SKM-1 treated with dmso at 0.1 percent for 144 hours (cell line): ENCODE data around the gene DCUN1D3.
"Not testable (repeated sequence)": the region's sequence is repeated elsewhere in the genome, so short reads cannot be mapped to it uniquely, and the experiment has no call there.

Source experiments
- DNase-seq: peaks from one replicate; lab custom pipeline; 2025; ENCODE audit not compliant: unreplicated experiment; lab: John Stamatoyannopoulos, UW

The DCUN1D3 gene

DNA sequence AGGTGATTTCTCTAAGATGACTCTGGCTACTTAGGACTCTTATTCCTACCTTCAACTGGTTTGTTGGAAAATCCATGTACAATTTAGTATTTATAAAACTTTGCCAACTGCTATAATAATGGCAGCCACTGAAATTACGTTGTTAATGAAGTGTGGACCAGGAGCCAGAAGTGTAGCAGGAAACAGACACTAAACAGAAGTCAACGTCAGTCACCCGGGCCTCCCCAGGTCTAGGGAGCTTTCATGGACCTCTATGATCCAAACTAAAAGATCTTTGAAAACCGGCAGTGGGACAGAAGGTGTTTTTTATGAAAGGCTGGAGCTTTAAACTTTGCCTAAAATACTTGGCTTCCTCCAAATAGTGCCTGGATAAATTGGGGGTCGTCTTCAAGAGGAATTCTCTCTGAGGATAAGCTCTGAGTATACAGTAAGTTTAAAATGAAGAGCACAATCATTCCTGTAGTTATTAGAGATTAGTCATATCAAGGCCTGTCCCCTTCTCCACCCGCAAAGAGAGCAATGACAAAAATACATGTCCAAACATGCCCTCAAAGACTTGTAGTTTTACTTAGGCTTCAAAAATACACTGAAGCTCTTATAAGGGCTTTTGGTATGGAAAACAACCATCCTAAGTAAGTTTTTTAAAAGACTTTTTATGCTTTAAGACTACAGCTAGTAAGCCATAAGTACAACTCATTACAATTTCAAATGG, 34.6 kb downstream of the DCUN1D3 start:
- DNase-seq: no peak

DNA sequence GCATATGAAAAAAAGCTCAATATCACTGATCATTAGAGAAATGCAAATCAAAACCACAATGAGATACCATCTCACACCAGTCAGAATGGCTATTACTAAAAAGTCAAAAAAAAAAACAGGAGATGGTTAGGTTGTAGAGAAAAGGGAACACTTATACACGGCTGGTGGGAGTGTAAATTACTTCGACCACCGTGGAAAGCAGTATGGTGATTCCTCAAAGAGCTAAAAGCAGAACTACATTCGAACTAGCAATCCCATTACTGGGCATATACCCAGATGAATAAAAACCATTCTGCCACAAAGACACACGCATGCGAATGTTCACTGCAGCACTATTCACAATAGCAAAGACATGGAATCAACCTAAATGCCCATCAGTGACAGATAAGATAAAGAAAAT, 35.8 kb downstream of the DCUN1D3 start:
- DNase-seq: not testable (repeated sequence)

GRCh38 chr16:20862162-20862960, 37.8 kb downstream of the DCUN1D3 start:
- DNase-seq: no peak

DNA sequence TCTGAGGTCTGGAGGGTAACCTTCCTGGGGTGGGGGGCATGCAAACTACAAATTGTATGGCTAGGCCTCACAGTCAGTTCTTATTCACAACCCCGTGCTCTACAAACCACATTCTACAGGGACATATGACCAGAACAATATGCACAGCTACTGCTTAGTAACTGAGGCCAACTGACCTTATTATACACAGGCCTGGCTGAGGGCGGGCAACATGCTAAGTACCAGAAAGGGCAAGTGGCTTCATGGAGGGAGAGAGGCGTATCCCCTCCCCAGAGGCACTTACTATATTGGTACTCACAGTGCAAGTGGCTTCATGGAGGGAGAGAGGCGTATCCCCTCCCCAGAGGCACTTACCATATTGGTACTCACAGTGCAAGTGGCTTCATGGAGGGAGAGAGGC, 39.2 kb downstream of the DCUN1D3 start:
- DNase-seq: not testable (repeated sequence)

- DNase-seq: no peak
Observed at GRCh38 chr16:20860361-20860760, 39.8 kb downstream of the DCUN1D3 start.

GRCh38 chr16:20859699-20860098, 40.5 kb downstream of the DCUN1D3 start:
- DNase-seq: no peak

DNA sequence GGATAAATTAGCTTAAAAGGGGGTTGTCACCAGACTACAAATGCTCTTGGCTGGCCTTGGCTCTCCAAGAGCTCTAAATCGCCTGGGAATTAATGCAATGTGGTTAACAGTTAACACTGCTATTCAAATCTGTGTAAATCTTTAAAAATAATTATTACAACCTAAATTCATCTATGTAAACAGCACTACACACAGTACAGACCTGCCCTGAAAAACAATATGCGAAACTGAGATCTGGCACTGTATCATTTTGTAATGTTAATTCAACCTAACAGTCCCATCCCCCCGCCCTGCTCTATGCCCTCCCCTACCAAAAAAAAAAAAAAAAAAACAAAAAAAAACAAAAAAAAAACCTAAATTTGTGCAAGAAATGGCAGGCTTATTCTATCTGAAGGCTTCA, 40.9 kb downstream of the DCUN1D3 start:
- no peak for DNase-seq

GRCh38 chr16:20857281-20857680, 42.9 kb downstream of the DCUN1D3 start:
- DNase-seq: no peak

DNA sequence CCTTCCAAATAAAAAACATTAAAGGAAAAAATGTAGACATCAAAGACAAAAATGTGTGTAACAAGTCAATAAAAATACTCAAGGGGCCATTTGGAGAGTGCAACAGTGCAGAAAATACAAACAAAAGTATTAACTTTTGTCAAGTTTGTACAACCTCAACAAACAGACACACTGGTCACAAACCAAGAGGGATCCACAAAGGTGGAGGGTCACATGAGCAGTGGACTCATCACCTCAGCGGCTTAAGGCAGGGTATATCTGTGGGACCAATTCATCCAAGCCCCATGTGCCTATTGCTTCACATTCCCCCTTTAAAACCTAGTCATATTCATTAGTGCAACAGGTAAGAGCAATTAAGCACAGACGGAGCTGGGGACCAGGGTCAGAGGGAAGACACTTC, 45.2 kb downstream of the DCUN1D3 start:
- no peak for DNase-seq

DNA sequence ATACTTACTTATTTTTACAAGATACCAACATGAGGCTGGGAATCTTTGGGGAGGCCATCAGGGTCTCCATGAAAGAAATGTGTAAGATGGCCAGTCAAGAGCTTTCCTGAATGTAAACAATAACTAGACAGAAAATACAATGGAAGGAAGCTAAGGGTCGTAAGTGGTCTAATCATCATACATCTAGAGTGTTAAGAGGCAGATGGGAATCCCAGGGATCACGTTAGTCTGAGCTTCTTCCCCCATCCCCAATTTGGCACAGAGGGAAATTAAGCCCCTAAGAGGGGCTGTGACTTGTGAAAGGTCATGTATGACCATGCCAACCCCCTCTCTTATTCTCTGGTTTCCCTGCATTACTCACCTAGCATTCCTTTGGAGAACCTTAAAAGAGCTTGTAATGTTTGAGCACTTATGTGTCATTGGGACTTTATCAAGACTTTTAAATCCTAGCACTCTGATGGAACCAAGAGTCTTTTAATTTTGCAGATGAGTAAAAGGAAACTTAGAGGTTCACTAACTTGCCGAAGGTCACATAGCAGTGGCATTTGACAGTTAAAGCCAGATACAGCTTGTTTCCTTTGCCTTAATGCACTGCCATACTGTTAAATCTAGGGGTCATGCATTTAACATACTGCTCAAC, 46.1 kb downstream of the DCUN1D3 start:
- no peak for DNase-seq

- DNase-seq: no peak
Observed at GRCh38 chr16:20853143-20853542, 47.0 kb downstream of the DCUN1D3 start.

GRCh38 chr16:20851601-20852000, 48.6 kb downstream of the DCUN1D3 start:
- DNase-seq: no peak

GRCh38 chr16:20850981-20851380, 49.2 kb downstream of the DCUN1D3 start:
- DNase-seq: no peak

- peak; percentile 67 for DNase-seq
Observed at GRCh38 chr16:20849589-20850390, 50.4 kb downstream of the DCUN1D3 start.

DNA sequence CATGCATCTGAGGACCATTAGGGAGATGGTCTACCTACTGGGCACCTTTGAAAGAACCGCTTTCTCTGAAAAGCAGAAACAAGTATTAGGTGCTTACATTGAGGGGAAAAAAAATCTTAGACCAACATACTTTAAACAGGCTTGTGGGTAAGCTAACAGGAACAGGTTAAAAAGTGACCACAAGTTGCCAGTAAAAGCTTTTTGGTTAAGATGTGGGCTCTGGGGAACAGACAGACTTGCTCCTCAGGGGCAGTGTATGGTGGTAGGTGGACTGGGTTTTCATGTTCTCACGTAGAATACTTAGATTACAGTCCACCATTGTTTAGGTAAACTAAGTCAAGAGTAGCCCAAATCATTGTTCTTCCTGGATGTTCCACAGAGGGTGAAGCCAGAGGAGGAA, 52.6 kb downstream of the DCUN1D3 start:
- DNase-seq: no peak

- no peak for DNase-seq
Observed at GRCh38 chr16:20846551-20846950, 53.6 kb downstream of the DCUN1D3 start.

- DNase-seq: no peak
Observed at GRCh38 chr16:20846030-20846429, 54.1 kb downstream of the DCUN1D3 start.

DNA sequence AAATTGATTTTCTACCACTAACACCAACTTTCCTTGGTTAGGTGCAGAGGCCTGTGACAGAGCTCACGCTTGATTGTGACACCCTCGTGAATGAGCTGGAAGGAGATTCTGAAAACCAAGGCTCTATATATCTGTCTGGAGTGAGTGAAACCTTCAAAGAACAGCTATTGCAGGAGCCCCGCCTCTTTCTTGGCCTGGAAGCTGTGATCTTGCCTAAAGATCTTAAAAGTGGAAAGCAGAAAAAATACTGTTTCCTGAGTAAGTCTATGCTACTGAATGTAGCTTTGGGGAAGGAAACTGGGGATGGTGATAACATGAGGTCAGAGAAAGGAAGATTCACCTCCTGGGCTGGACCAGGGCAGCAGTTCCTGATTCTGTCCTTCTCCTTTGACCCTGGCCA, 55.6 kb downstream of the DCUN1D3 start:
- DNase-seq: peak; percentile 23

DNA sequence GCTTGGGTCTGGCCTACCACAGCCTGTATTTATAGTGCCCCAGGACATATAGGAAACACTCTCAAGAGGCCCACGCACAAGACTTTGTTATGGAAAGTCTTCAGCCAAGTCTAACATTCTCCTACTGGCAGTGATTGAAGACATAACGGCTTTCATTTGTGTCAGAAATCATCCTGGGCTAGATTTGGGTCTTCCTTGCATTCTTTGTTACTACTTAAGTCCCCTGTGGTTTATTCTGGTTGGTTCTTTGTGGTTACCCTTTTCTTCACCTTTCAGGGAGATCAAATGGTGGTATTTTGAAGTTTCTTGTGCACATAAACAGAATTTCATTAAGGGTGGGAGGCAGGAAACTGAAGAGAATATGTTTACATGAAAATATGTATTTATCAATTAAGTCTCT, 56.1 kb downstream of the DCUN1D3 start:
- no peak for DNase-seq

DNA sequence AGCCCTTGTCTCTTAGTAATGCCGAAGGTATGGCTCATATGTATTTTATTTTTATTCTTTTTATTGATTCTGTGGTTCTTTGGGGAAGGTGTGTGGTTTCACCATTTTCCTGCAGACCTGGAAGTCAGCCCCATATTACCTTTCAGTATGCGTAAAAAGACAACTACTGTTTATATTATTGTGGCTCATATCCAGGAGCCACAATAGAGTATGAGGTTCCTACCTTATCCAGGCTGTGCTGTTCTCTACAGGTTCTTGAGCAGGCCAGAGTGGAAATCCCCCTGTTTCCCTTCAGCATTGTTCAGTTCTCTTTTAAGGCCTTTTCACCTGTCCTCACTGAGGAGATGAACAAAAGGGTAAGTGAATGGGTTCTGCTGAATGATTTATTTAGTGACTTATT, 60.7 kb downstream of the DCUN1D3 start:
- no peak for DNase-seq

- no peak for DNase-seq
Observed at GRCh38 chr16:20838240-20838639, 61.9 kb downstream of the DCUN1D3 start.
